HEK293 (cell line): ENCODE measurements around the gene PPP1R27.

Experiments used
- CTCF ChIP-seq: fragments of 450-650 bp; formaldehyde crosslinking; IDR thresholded peaks from 2 replicates; pipeline ENCODE4 v1.5.1; 2016; ENCODE audit warnings: missing biosample characterization, missing genetic modification characterization
- KLF10 ChIP-seq: fragments of 450-650 bp; IDR thresholded peaks from 2 replicates; pipeline ENCODE4 v1.5.1; 2018; ENCODE audit warnings: missing biosample characterization, mild to moderate bottlenecking, missing genetic modification characterization
- PATZ1 ChIP-seq: fragments of 450-650 bp; formaldehyde crosslinking; IDR thresholded peaks from 2 replicates; pipeline ENCODE4 v1.5.1; 2016; ENCODE audit warnings: missing biosample characterization, missing genetic modification characterization
- SP3 ChIP-seq: fragments of 450-650 bp; formaldehyde crosslinking; IDR thresholded peaks from 2 replicates; pipeline ENCODE4 v1.5.1; 2016; ENCODE audit warnings: missing biosample characterization, missing genetic modification characterization
- SP7 ChIP-seq: fragments of 450-650 bp; formaldehyde crosslinking; IDR thresholded peaks from 2 replicates; pipeline ENCODE4 v1.5.1; 2016; ENCODE audit warnings: missing biosample characterization, missing genetic modification characterization
- ZBTB10 ChIP-seq: fragments of 450-650 bp; formaldehyde crosslinking; IDR thresholded peaks from 2 replicates; pipeline ENCODE4 v1.5.1; 2016; ENCODE audit warnings: missing biosample characterization, missing genetic modification characterization
- ZBTB11 ChIP-seq: fragments of 450-650 bp; formaldehyde crosslinking; conservative IDR thresholded peaks from 2 replicates; pipeline ENCODE4 v1.5.1; 2016; ENCODE audit warnings: low read depth, missing biosample characterization, missing genetic modification characterization
- ZBTB44 ChIP-seq: fragments of 450-650 bp; IDR thresholded peaks from 2 replicates; pipeline ENCODE4 v1.5.1; 2018; ENCODE audit warnings: missing biosample characterization, mild to moderate bottlenecking, missing genetic modification characterization
- ZBTB48 ChIP-seq: fragments of 450-650 bp; formaldehyde crosslinking; IDR thresholded peaks from 2 replicates; pipeline ENCODE4 v1.5.1; 2016; ENCODE audit warnings: missing biosample characterization, missing genetic modification characterization
- ZEB2 ChIP-seq: fragments of 450-650 bp; formaldehyde crosslinking; IDR thresholded peaks from 2 replicates; pipeline ENCODE4 v1.5.1; 2016; ENCODE audit warnings: missing biosample characterization, missing genetic modification characterization
- ZFP69B ChIP-seq: fragments of 450-650 bp; formaldehyde crosslinking; IDR thresholded peaks from 2 replicates; pipeline ENCODE4 v1.5.1; 2016; ENCODE audit warnings: missing biosample characterization, missing genetic modification characterization
- ZNF157 ChIP-seq: fragments of 450-650 bp; formaldehyde crosslinking; IDR thresholded peaks from 2 replicates; pipeline ENCODE4 v1.5.1; 2016; ENCODE audit warnings: missing biosample characterization, missing genetic modification characterization
- ZNF174 ChIP-seq: fragments of 450-650 bp; formaldehyde crosslinking; IDR thresholded peaks from 2 replicates; pipeline ENCODE4 v1.5.0; 2017; ENCODE audit warnings: missing biosample characterization, mild to moderate bottlenecking, missing genetic modification characterization
- ZNF19 ChIP-seq: fragments of 450-650 bp; formaldehyde crosslinking; IDR thresholded peaks from 2 replicates; pipeline ENCODE4; 2016; ENCODE audit warnings: missing biosample characterization, missing genetic modification characterization, low read depth
- ZNF341 ChIP-seq: fragments of 450-650 bp; formaldehyde crosslinking; IDR thresholded peaks from 2 replicates; pipeline ENCODE4; 2016; ENCODE audit warnings: low read depth, missing biosample characterization, missing genetic modification characterization
- ZNF394 ChIP-seq: fragments of 450-650 bp; formaldehyde crosslinking; IDR thresholded peaks from 2 replicates; pipeline ENCODE4 v1.5.1; 2016; ENCODE audit warnings: missing biosample characterization, missing genetic modification characterization, mild to moderate bottlenecking, moderate library complexity, borderline replicate concordance
- ZNF518A ChIP-seq: fragments of 450-650 bp; formaldehyde crosslinking; conservative IDR thresholded peaks from 2 replicates; pipeline ENCODE4 v1.5.1; 2016; ENCODE audit warnings: low read depth, missing biosample characterization, missing genetic modification characterization
- ZNF555 ChIP-seq: fragments of 450-650 bp; formaldehyde crosslinking; conservative IDR thresholded peaks from 2 replicates; pipeline ENCODE4 v1.5.1; 2017; ENCODE audit warnings: missing biosample characterization, mild to moderate bottlenecking, missing genetic modification characterization, inconsistent platforms
- ZNF658 ChIP-seq: fragments of 450-650 bp; formaldehyde crosslinking; IDR thresholded peaks from 2 replicates; pipeline ENCODE4; 2016; ENCODE audit warnings: missing biosample characterization, missing genetic modification characterization
- ZNF660 ChIP-seq: fragments of 450-650 bp; IDR thresholded peaks from 2 replicates; pipeline ENCODE4 v1.5.1; 2018; ENCODE audit warnings: missing biosample characterization, mild to moderate bottlenecking, missing genetic modification characterization
- ZNF707 ChIP-seq: fragments of 450-650 bp; formaldehyde crosslinking; IDR thresholded peaks from 2 replicates; pipeline ENCODE4 v1.5.1; 2016; ENCODE audit warnings: missing biosample characterization, missing genetic modification characterization
- ZSCAN23 ChIP-seq: fragments of 450-650 bp; formaldehyde crosslinking; IDR thresholded peaks from 2 replicates; pipeline ENCODE4 v1.5.1; 2016; ENCODE audit warnings: missing biosample characterization, missing genetic modification characterization

The PPP1R27 gene

GRCh38 chr17:81833160-81833920, 1.5 kb downstream of the PPP1R27 start, which contains the start of gene MCRIP1 (continued):
- TF ChIP-seq ZNF518A (tag by site-specific recombination) (no peak), ZNF174 (tag by site-specific recombination) (no peak), ZNF341 (tag by site-specific recombination) (peak; percentile 52; the same call in 1 of the 2 replicates), ZNF658 (tag by site-specific recombination) (no peak), ZFP69B (tag by site-specific recombination) (no peak), ZNF660 (tag by site-specific recombination) (0 out of 2 replicates have a peak, but pooled peaks have one; percentile 15), KLF10 (tag by site-specific recombination) (peak; percentile 22; the same call in 1 of the 2 replicates), ZNF157 (tag by site-specific recombination) (no peak), ZEB2 (tag by site-specific recombination) (peak; percentile 75), ZNF555 (no peak), PATZ1 (tag by site-specific recombination) (peak; percentile 65), ZBTB48 (no peak; the same call in 1 of the 2 replicates), ZBTB44 (tag by site-specific recombination) (no peak), SP3 (peak; percentile 44), ZBTB11 (tag by site-specific recombination) (peak; percentile 51), CTCF (no peak), ZNF19 (tag by site-specific recombination) (no peak), SP7 (peak; percentile 36), ZBTB10 (tag by site-specific recombination) (no peak), ZSCAN23 (no peak), ZNF707 (tag by site-specific recombination) (no peak), ZNF394 (tag by site-specific recombination) (0 out of 2 replicates have a peak, but pooled peaks have one; percentile 32)
